WTC11 (cell line): ENCODE results near the gene MYBPC1.

Experiments used
- AR ChIP-seq: fragments of 250-450 bp; sonication (Bioruptor Pico); IDR thresholded peaks from 2 replicates; pipeline ENCODE4 v1.9.0; 2021; ENCODE audit warnings: mild to moderate bottlenecking
- ATF1 ChIP-seq: sonication (generic); formaldehyde crosslinking; IDR thresholded peaks from 2 replicates; pipeline ENCODE4 v1.8.1; 2023; ENCODE audit warnings: mild to moderate bottlenecking, moderate library complexity, missing genetic modification reagents
- ATF2 ChIP-seq: sonication (generic); formaldehyde crosslinking; IDR thresholded peaks from 2 replicates; pipeline ENCODE4 v1.8.1; 2022; ENCODE audit warnings: low read depth, missing genetic modification reagents, borderline replicate concordance
- CTCF ChIP-seq: fragments of 200-600 bp; IDR thresholded peaks from 2 replicates; pipeline ENCODE4 v1.8.0; 2022; ENCODE audit warnings: antibody characterized with exemption
- E2F4 ChIP-seq: sonication (generic); formaldehyde crosslinking; IDR thresholded peaks from 2 replicates; pipeline ENCODE4 v1.8.1; 2022; ENCODE audit warnings: low read depth, mild to moderate bottlenecking, moderate library complexity, missing genetic modification reagents, borderline replicate concordance
- ELF4 ChIP-seq: sonication (generic); formaldehyde crosslinking; IDR thresholded peaks from 2 replicates; pipeline ENCODE4 v1.8.1; 2022; ENCODE audit warnings: low read depth, mild to moderate bottlenecking, moderate library complexity, missing genetic modification reagents
- FOXJ3 ChIP-seq: sonication (generic); formaldehyde crosslinking; IDR thresholded peaks from 2 replicates; pipeline ENCODE4 v1.9.0; 2021; ENCODE audit warnings: missing genetic modification reagents, mild to moderate bottlenecking, borderline replicate concordance
- FOXK1 ChIP-seq: sonication (generic); formaldehyde crosslinking; IDR thresholded peaks from 2 replicates; pipeline ENCODE4 v1.8.0; 2022; ENCODE audit warnings: mild to moderate bottlenecking, moderate library complexity, missing genetic modification reagents
- GTF2I ChIP-seq: fragments of 250-450 bp; sonication (Bioruptor Pico); conservative IDR thresholded peaks from 2 replicates; pipeline ENCODE4 v1.4.0; 2021; ENCODE audit warnings: mild to moderate bottlenecking
- MAX ChIP-seq: sonication (generic); formaldehyde crosslinking; IDR thresholded peaks from 2 replicates; pipeline ENCODE4 v1.8.0; 2022; ENCODE audit warnings: mild to moderate bottlenecking, missing genetic modification reagents
- TP53 ChIP-seq: sonication (generic); formaldehyde crosslinking; IDR thresholded peaks from 2 replicates; pipeline ENCODE4 v1.8.1; 2023; ENCODE audit warnings: mild to moderate bottlenecking, missing genetic modification reagents
- USF2 ChIP-seq: sonication (generic); formaldehyde crosslinking; IDR thresholded peaks from 2 replicates; pipeline ENCODE4 v1.8.1; 2023; ENCODE audit warnings: mild to moderate bottlenecking, missing genetic modification reagents, moderate library complexity
- ZNF219 ChIP-seq: sonication (generic); formaldehyde crosslinking; IDR thresholded peaks from 2 replicates; pipeline ENCODE4 v1.8.0; 2023; ENCODE audit warnings: missing genetic modification reagents, mild to moderate bottlenecking, borderline replicate concordance
- ZNF317 ChIP-seq: sonication (generic); formaldehyde crosslinking; IDR thresholded peaks from 2 replicates; pipeline ENCODE4 v1.8.1; 2023; ENCODE audit warnings: low read depth, mild to moderate bottlenecking, moderate library complexity, missing genetic modification reagents, borderline replicate concordance

- TF ChIP-seq CTCF: no peak
- TF ChIP-seq ZNF219 (CRISPR knock-in tag): no peak
- TF ChIP-seq E2F4 (CRISPR knock-in tag): no peak
- no peak for TF ChIP-seq MAX (CRISPR knock-in tag)
- TF ChIP-seq GTF2I (CRISPR knock-in tag): no peak
- TF ChIP-seq ELF4 (CRISPR knock-in tag): no peak
- no peak for TF ChIP-seq ATF1
- no peak for TF ChIP-seq AR (CRISPR knock-in tag)
- no peak for TF ChIP-seq ATF2 (CRISPR knock-in tag)
- TF ChIP-seq USF2 (CRISPR knock-in tag): no peak
- TF ChIP-seq ZNF317: no peak
- no peak for TF ChIP-seq FOXJ3 (CRISPR knock-in tag)
- TF ChIP-seq TP53 (CRISPR knock-in tag): no peak
- no peak for TF ChIP-seq FOXK1 (CRISPR knock-in tag)
Observed at GRCh38 chr12:101592921-101593320, 1.9 kb upstream of the MYBPC1 start.
